ENCODE results near the gene MPPE1. TPM values are rescaled to one million over a fixed set of nuclear protein-coding genes. Genes with fewer than 3 reads are reported as not detected.

The MPPE1 gene
- total RNA-seq, 2 experiments from 2014 or later = 26.5 to 40.1 TPM

- CTCF ChIA-PET (ENCODE audit: unreplicated experiment) = no interaction called here
- H3K36me3 ChIP-seq (ENCODE audit: insufficient read depth, low read length) = no peaks in the 10 kb centered on the region
- H3K27ac ChIP-seq (ENCODE audit: low read depth, low read length, poor library complexity, severe bottlenecking) = no peak overlapping the region
- no peaks in the 10 kb centered on the region for H3K4me1 ChIP-seq (ENCODE audit: insufficient read depth, low read length, poor library complexity, severe bottlenecking)
- TF ChIP-seq EZH2phosphoT487 (IDR thresholded peaks at IDR 0.05; ENCODE audit: borderline replicate concordance, low read depth, low read length) = no peak
- TF ChIP-seq CTCF (conservative IDR thresholded peaks at IDR 0.05; ENCODE audit: low read length) = no peak
- H3K4me3 ChIP-seq (ENCODE audit: low read depth, low read length, poor library complexity, severe bottlenecking) = no peak overlapping the region
- no peaks in the 10 kb centered on the region for H4K20me1 ChIP-seq (ENCODE audit: insufficient read depth, low read length)
- no peaks in the 10 kb centered on the region for H3K9me2 ChIP-seq (ENCODE audit: insufficient read depth, low read length)
- H3K79me2 ChIP-seq (ENCODE audit: insufficient read depth, low read depth, low read length) = no peaks in the 10 kb centered on the region
- H2AFZ ChIP-seq (ENCODE audit: low read length) = no peak overlapping the region
- H3K9me3 ChIP-seq (ENCODE audit: low read length) = no peaks in the 10 kb centered on the region
- BruUV-seq (replicated peaks) = no TSS peak
- no peak for DNase-seq (ENCODE audit: low spot score)
- no peak overlapping the region for H3K4me2 ChIP-seq (ENCODE audit: low read length)
- intact Hi-C loops (cut with micrococcal nuclease; ENCODE audit: unreplicated experiment) = no loop called here
- POLR2A ChIA-PET = interaction anchor here (1.3 kb wide), 1 partner anchor 24 kb away, joined by 5 read pairs; no protein-coding TSS in a partner anchor
These were observed 48.5 kb upstream of the MPPE1 start for GRCh38 chr18:11956371-11957308.

GRCh38 chr18:11955239-11956029, 47.3 kb upstream of the MPPE1 start:
- Histone ChIP-seq H3K27ac (ENCODE audit: low read depth, low read length, poor library complexity, severe bottlenecking) (no peak overlapping the region), H3K4me1 (ENCODE audit: insufficient read depth, low read length, poor library complexity, severe bottlenecking) (no peaks in the 10 kb centered on the region), H3K9me3 (ENCODE audit: low read length) (no peaks in the 10 kb centered on the region), H4K20me1 (ENCODE audit: insufficient read depth, low read length) (no peaks in the 10 kb centered on the region), H3K36me3 (ENCODE audit: insufficient read depth, low read length) (no peaks in the 10 kb centered on the region), H3K9me2 (ENCODE audit: insufficient read depth, low read length) (no peaks in the 10 kb centered on the region), H3K4me2 (ENCODE audit: low read length) (no peak overlapping the region), H3K79me2 (ENCODE audit: insufficient read depth, low read depth, low read length) (no peaks in the 10 kb centered on the region), H2AFZ (ENCODE audit: low read length) (no peak overlapping the region), H3K4me3 (ENCODE audit: low read depth, low read length, poor library complexity, severe bottlenecking) (no peak overlapping the region)
- CTCF ChIA-PET (ENCODE audit: unreplicated experiment) = no interaction called here
- BruUV-seq (replicated peaks) = no TSS peak
- no peak for DNase-seq (ENCODE audit: low spot score)
- TF ChIP-seq CTCF (conservative IDR thresholded peaks at IDR 0.05; ENCODE audit: low read length) = no peak
- TF ChIP-seq EZH2phosphoT487 (IDR thresholded peaks at IDR 0.05; ENCODE audit: borderline replicate concordance, low read depth, low read length) = no peak
- intact Hi-C loops (cut with micrococcal nuclease; ENCODE audit: unreplicated experiment) = no loop called here
- POLR2A ChIA-PET = no interaction called here

Measured in OCI-LY7 (cell line).